Smooth muscle cell of the brain vasculature (primary cell): ENCODE data around the gene SLC18A2.
"Not testable (repeated sequence)": the region's sequence is repeated elsewhere in the genome, so short reads cannot be mapped to it uniquely, and the experiment has no call there.

Source experiments
- DNase-seq: peaks from one replicate; pipeline ENCODE4 v3.0.0-alpha.2; 2012; ENCODE audit warnings: low read depth, low spot score

SLC18A2 gene

DNA sequence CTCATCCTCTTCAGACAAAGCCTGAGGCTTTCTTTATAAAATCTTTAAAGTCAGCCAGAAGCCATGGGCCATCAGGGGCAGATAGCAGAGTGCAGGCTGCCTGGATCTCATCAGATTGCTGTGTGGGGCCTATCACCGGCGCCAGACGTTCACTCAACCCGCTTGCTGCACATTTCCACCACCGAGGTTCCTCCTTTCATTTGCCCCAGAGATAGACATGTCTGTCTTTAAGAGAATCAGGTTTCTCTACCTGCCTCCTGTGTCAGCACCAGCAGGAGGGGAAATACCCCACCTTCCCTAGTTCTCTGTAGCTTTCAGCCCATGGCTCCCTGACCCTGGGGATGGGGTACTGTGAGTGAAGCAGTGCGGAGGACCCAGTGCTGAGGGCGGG is 22.0 kb downstream of the SLC18A2 start:
- DNase-seq = no peak

DNA sequence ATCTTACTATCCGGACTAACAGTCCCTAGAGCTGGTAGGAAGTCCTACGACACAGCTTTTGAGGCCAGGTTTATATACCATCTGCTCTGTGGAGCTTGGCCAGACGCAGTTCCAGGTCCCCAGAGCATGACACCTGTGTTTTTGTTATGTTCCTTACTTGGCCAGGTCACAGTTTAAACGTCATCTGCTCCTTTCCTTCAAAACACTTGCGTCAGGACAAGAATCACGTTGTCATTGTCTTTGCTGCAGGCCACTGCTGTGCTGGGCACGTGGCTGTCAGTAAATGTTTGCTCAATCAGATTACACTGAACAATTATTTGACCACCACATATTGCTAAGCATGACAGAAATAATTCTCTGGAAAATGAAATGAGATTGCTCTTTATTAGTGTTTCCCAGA is 23.9 kb downstream of the SLC18A2 start:
- no peak for DNase-seq

DNA sequence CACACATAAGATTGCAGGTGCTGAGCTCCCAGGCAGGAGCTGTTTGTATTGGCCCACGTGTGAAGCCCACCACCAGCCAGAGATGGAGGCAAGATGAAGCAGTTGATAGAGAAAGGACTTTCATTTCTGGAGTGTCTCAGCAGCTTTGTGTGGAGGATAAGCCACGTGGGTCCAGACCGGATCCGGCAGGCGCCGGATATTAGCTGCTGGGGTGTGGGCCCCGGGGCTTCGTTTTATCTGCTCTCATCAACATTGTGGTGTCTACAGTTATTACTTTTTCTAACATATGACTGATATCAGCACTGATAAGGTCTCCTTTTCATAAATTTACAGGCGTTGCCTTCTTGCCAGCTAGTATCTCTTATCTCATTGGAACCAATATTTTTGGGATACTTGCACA is 25.5 kb downstream of the SLC18A2 start:
- DNase-seq = no peak

DNA sequence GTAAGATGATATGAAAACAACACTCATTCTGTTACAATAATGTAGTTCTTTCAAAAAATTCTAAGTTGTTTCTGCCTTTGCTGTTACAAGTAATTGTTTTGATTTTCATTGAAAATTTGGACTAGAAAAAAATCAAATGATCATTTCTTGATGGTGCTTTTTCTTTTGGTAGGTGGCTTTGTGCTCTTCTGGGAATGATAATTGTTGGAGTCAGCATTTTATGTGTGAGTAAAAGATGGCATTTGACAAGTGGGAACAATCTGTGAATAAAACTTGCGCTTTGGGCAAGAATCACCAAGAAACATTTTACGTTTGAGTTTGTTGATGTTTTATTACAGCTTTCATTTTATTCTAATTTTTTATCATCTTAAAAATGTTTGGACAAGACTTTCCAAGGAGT is 25.9 kb downstream of the SLC18A2 start:
- DNase-seq = no peak

DNA sequence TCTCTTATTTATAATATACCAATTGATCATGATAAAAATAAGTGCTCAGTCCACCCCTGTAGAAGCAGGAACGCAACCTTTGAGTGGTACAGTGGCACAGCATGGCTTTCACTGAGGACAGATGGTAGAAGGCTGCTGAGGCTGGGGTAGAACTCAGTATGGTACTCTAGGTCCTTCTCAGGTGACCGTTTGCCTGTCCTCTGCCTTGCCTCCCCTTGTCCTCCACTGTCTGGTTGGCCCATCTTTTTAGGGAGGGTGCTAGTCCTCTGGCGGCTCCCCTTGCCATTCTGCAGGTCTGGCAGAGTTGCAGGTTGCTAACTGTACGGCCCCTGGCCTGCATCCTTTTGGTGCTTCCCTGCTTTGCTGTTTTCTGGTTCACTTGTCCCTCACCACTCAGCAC is 27.3 kb downstream of the SLC18A2 start:
- no peak for DNase-seq

DNA sequence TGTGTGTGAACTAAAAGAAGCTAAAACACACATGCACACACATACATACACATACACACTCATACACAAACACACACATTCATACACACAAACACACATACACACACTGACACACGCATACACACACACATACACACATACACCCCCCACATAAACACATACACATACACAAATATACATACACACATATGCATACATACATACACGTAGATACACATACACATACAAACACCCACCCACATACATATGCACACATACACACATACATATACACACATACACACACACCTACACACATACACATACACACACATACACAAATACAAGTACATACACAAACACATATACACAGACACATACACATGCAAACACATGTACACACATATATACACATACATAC is 28.0 kb downstream of the SLC18A2 start:
- no peak for DNase-seq

DNA sequence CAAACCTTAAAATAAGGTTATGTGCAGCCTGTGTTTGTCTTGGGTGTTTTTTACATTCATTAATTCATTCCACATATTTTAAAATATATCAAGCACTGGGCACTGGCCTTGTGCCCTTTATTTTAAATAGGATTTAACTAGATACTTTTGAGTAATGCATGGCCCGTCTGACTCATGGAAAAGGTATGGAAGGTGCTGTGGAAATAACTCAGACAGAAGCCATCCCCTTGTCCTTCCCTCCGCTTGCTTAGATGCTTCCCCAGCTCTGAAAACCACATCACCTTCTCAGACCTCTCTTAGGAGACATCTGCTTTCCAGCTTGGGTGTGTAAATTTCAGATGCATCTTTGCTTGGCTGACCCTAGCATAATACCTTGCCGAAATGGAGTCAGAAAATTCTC is 30.5 kb downstream of the SLC18A2 start:
- no peak for DNase-seq

DNA sequence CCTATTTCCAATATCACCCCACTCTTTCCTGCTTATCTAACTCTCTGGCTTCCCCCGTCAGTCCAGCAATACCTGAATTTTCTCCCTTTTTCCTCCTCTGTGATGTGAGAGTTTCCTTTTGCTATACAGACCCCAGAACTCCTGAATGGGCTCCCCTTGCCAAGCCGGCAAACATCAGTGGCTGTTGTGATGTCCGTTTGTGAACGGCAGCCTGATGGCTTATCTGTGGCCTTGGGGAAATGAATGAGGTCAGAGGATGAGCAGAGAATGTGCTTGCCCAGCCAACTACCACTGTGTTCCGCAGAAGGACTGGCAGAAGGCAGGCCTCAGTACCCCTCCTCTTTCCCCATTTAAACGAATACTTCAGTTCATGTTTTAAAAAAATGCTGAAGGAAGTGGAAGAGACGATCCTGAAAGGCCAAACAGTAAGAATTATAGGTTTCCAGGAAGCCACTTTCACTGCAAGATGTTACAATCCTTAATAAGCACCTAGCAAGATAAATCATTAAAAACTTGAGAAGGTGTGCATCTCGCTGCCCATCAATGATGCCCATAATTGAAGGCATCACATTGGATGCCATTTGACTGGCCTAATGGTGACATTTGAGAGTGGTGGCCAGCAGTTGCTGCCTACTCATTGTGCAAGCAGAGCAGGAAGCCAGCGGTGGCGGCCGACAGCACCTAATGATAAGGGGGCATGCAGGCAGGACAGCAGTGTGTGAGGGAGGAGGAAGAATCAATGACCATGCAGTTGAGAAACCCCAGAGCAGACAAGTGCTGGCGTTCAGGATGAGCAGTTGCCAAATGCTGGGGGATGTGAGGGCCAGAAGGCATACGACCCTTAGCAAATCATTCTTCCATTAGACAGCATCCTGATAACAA is 31.5 kb downstream of the SLC18A2 start:
- DNase-seq = no peak

DNA sequence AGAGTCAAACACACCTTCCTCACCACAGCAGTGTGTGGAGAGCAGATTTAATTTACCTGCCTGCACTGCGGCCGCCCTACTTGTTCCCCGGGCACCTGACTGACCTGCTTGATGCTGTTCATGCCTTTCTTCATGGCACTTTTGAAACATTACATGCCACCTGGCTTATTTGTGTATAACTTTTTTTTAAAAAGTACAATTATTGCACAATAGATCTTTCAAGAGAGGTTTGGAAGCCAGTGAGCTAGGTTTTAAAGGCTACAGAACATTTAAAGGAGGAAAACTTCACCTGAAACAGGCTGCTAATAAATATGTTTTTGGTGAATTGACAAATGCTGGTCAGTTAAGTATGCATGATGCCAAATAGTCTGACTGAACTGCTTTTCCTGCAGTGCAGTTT is 33.1 kb downstream of the SLC18A2 start:
- DNase-seq = no peak

DNA sequence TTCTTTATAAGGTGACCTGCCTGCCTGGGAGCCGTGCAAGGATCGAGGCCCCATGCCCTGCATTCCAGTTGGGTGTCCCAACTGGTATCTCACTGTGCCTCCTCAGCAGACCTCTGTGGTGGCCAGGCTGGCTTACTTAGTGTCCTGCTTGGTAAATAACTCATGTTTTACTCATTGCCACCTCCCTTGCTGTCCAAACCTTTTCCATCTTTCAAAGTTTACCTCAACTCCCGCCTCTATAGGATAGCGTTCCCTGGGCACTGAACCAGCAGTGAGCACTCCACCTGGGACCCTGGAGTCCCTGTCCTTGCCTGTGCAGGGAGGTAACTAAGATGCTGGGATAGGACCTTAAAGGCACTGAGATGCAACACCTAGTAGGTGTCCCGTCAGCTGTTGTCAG is 33.6 kb downstream of the SLC18A2 start:
- no peak for DNase-seq

DNA sequence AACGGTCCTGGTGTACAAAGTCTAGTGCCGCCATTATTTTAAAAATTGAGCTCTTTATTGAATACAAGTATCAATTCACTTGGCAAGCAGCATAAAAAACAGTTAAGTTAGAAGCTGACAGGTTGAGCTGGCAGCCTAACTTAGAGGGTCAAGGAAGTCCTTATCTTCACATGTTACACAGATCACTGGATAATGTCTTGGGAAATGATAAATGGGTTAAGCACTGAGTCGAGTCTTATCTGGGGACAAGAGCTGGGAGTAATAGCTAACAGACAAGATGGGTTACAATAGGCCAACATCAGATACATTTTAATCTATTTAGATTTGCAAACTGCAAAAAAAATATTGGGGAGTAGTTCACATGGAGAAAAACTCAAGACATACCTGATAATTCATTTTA is 34.2 kb downstream of the SLC18A2 start:
- no peak for DNase-seq

DNA sequence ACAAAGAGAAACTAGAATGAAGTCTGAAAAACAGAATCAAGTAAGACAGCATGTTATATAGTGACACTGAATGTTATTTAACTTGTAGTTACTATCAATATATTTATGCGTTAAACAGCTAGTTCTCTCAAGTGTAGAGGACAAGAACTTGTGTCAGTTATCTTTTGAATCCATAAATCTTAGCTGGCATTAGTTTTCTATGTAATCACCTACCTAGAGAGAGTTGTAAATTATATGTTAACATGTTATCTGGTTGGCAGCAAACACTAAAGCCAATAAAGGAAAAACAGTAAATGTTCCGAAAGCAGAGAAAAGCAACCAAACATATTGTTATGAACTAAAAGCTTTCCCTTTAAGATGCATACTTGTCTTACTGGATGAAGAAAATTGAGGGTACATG is 36.8 kb downstream of the SLC18A2 start:
- no peak for DNase-seq

DNA sequence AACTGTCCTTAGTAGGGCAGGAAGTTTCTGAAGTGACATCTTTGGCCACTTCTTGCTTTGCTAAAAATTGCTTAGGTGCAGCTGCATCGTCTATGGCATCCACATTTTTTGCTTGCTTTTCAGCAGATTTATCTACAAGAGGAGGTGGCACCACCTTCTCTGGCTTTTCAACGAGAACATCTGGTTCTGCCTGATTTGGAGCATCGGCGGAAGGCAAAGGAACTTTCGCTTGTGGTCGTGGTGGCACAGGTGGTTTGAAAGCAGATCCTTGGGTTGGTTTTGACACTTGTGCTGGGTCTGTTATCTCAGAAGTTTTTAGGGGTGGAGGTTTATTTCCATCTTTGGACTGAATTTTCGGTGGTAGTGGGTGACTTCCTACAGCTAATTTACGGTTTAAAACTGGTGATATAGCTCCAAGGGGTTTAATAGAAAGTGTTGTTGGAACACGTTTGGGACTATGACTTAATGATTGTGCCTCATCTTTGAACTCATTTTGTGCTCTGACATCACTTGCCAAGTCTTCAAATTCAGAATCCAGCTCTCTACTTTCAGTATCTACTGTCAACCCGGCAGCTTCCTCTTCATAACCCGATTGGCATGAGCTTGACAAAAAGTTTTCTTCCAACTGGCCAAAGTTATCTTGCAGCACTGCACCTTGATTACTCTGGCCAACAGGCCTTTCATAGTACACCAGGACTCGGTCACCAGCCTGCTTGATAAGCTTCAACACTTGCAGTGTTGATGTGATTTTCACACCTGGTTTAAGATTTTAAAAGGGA is 44.0 kb downstream of the SLC18A2 start:
- no peak for DNase-seq

DNA sequence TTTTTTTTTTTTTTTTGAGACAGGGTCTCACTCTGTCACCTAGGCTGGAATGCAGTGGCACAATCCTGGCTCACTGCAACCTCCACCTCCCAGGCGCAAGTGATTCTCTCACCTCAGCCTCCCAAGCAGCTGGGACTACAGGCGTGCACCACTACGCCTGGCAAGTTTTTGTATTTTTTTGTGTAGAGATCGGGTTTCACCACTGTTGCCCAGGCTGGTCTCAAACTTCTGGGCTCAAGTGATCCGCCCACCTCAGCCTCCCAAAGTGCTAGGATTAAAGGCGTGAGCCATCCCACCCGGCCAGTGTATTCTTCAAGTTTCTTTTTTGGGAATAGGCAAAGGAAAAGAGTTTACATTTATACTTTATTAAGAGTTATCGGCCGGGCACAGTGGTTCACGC is 50.0 kb downstream of the SLC18A2 start:
- DNase-seq = not testable (repeated sequence)

DNA sequence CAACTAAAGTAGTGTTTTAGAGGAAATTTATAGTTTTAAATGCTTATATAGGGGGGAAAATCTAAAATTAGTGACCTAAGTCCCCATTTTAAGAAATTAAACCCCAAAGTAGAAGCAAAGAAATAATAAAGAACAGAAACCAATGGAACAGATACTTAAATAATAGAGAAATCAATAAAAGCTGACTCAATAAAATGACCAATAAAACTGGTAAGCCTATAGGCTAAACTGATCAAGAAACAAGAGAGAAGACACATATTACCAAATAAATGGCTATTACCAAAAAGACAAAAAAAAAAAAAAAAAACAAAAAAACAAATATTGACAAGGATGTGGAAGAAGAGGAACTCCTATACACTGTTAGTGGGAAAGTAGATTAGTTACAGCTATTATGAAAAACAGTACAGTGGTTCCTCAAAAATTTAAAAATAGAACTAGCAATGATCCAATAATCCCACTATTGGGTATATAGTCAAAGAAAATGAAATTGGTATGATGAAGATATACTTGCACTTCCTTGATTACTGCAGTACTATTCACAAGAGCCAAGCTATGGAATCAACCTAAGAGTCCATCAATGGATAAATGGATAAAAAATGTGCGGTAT is 53.2 kb downstream of the SLC18A2 start:
- DNase-seq = no peak

DNA sequence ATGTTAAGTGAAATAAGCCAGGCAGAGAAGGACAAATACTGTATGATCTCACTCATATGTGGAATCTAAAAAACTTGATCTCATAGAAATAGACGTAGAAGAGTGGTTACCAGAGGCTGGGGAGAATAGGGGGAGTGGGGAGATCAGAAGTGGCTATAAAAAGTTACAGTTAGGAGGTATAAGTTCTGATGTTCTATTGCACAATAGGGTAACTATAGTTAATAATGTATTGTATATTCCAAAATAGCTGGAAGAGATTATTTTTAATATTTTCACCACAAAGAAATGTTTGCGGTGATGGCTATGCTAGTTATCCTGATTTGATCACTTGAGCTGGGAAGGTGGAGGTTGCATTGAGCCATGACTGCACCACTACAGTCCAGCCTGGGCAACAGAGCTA is 53.8 kb downstream of the SLC18A2 start:
- no peak for DNase-seq

DNA sequence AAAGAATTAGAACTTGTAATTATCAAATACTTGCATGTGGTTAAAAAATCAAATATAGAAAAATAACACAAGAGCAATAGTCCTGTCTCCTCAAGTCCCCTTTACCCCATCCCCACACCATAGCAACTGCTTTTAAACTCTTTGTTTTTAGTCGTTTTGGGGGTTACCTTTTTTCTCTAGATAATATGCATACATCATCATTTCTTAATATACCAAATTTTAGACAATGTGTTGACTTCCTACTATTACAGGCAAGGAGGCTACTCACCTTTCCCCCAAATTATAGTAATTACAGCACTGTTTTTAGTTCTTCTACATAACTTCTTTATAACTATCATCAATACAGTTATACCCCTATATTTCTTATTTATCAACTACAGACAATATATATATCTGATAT is 57.3 kb downstream of the SLC18A2 start:
- DNase-seq = no peak

DNA sequence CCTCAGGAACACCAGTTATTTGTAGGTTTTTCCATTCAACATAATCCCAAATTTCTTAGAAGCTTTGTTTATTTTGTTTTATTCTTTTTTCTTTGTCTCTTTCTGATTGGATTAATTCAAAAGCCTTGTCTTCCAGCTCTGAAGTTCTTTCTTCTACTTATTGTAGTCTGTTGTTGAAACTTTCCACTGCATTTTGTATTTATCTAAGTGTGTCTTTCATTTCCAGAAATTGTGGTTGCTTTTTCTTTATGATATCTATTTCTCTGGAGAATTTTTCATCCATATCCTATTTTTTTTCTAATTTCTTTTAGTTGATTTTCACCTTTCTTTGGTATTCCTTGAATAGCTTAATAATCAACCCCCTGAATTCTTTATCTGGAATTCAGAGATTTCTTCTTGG is 58.5 kb downstream of the SLC18A2 start:
- DNase-seq = no peak

DNA sequence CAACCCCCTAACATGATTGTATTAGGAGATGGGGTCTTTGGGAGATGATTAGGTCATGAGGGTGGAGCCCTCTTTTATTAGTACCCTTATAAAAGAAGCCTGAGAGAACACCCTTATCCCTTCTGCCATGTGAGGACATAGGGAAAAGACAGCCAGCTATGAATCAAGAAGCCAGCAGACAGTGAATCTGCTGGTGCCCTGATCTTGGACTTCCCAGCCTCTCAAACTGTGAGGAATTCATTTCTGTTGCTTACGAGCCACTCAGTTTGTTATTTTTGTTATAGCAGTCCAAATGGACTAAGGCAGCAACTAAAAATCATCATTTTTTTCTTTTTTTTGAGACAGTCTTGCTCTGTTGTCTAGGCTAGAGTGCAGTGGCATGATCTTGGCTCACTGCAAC is 59.8 kb downstream of the SLC18A2 start:
- no peak for DNase-seq

DNA sequence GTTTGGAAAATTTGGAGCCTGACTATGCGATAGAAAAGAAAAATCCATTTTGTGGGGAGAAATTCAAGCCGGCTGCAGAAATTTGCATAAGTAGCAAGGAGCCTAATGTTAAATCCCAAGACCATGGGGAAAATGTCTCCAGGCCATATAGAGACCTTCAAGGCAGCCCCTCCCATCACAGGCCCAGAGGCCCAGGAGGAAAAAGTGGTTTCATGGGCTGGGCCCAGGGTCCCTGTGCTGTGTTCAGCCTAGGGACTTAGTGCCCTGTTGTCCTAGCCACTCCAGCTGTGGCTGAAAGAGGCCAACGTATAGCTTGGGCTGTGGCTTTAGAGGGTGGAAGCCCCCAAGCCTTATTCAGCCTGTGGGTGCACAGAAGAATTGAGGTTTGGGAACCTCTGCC is 62.5 kb downstream of the SLC18A2 start:
- DNase-seq = not testable (repeated sequence)

DNA sequence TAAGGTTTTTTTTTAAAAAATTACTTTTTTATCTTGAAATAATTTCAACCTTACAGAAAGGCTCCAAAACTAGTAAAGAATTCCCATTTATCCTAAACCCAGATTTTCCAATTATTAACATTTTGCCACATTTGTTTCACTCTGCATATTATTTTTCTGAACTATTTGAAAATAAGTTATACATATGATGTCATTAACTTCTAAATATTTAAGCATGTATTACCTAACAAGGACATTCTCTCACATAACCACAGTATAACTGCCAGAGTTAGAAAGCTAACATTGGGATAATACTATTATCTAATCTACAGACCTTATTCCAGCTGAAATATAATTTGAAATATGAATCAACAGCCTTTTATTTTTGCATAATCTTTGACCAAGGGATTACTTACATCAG is 65.8 kb downstream of the SLC18A2 start:
- DNase-seq = no peak

DNA sequence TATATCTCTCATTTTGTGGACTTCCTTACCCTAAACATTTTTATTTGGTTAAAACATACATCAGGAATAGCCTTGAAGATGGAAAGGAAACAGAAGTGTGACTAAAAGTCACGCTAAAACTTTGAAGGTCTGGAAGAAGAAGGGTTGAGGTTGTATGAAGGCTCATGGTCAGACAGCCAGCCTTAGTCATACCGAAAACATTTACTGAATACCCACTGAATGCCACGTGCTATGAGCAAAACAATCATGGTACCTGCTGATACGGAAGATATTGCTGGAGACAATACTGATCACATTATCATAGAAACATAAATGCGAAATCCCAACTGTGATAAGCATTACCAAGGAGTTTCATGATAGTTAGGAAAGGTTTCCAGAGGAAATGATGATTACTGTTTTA is 70.3 kb downstream of the SLC18A2 start:
- no peak for DNase-seq

DNA sequence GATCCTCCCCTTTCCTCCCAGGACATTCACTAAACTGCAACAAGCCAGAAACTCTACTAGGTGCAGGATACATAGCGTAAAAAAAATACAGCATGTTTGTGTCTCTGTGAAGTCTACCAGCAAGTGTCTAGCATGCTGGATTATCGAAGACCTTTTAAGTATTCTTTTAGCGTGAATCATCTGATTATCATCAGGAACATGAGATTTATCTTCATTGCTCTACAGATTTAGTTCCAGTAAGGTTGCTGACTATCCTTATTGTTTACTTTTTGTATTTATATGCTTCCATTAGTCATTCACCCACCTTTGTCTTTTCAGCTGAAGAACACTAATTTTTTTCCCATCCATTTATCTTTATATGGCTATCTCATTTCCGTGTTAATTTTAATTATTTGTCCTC is 71.5 kb downstream of the SLC18A2 start:
- DNase-seq = no peak
